GM23338 (cell line): ENCODE results near the gene ZMYND19. TPM values are rescaled to one million over a fixed set of nuclear protein-coding genes. Genes with fewer than 3 reads are reported as not detected.

Experiments used
- ATAC-seq: fragments of 200-7000 bp; cut with Tn5 transposase; 3 replicates; pipeline ENCODE4 v1.9.1; 2020
- DNase-seq: peaks from one replicate; pipeline ENCODE4 v3.0.0-alpha.2; 2015; ENCODE audit warnings: low spot score
- H2AFZ ChIP-seq: fragments of 200-600 bp; sonication (generic); 2 replicates; pipeline ENCODE4 v1.8.0; 2016; ENCODE audit warnings: antibody characterized with exemption, mild to moderate bottlenecking, moderate library complexity
- H3F3A ChIP-seq: fragments of 200-600 bp; sonication (generic); replicated peaks from 2 replicates; pipeline ENCODE4 v1.8.0; 2017; ENCODE audit warnings: antibody characterized with exemption, mixed run types, low read depth
- H3K27ac ChIP-seq: fragments of 200-600 bp; sonication (generic); 2 replicates; pipeline ENCODE4 v1.6.1; 2016; ENCODE audit warnings: low read depth
- H3K27me3 ChIP-seq: fragments of 200-600 bp; sonication (generic); 2 replicates; pipeline ENCODE4 v1.8.0; 2016; ENCODE audit warnings: mild to moderate bottlenecking, mixed run types, moderate library complexity; ENCODE audit not compliant: insufficient read depth
- H3K36me3 ChIP-seq: fragments of 200-600 bp; sonication (generic); 2 replicates; pipeline ENCODE4 v1.8.0; 2016; ENCODE audit warnings: mild to moderate bottlenecking; ENCODE audit not compliant: insufficient read depth
- H3K4me1 ChIP-seq: fragments of 200-600 bp; sonication (generic); 2 replicates; pipeline ENCODE4 v1.8.0; 2016; ENCODE audit warnings: mild to moderate bottlenecking, moderate library complexity; ENCODE audit not compliant: insufficient read depth
- H3K4me2 ChIP-seq: fragments of 200-600 bp; sonication (generic); 2 replicates; pipeline ENCODE4 v1.7.1; 2017; ENCODE audit warnings: mixed run types
- H3K4me3 ChIP-seq: fragments of 200-600 bp; sonication (generic); 2 replicates; pipeline ENCODE4 v1.6.1; 2016; ENCODE audit warnings: mixed run types
- H3K79me2 ChIP-seq: fragments of 200-600 bp; sonication (generic); replicated peaks from 2 replicates; pipeline ENCODE4 v1.8.0; 2017; ENCODE audit warnings: mild to moderate bottlenecking; ENCODE audit not compliant: insufficient read depth
- H3K9me2 ChIP-seq: fragments of 200-600 bp; sonication (generic); 2 replicates; pipeline ENCODE4 v1.8.0; 2017; ENCODE audit not compliant: insufficient read depth
- H4K20me1 ChIP-seq: fragments of 200-600 bp; sonication (generic); replicated peaks from 2 replicates; pipeline ENCODE4 v1.8.0; 2017; ENCODE audit warnings: mild to moderate bottlenecking; ENCODE audit not compliant: insufficient read depth
- H3K27ac Mint-ChIP-seq: 2 replicates; pipeline ENCODE4 v1.8.0; 2020; ENCODE audit warnings: inconsistent platforms, mild to moderate bottlenecking, moderate library complexity, mixed read lengths
- H3K27me3 Mint-ChIP-seq: 3 replicates; pipeline ENCODE4 v1.8.0; 2022; ENCODE audit warnings: low read depth, mild to moderate bottlenecking, moderate library complexity, mixed read lengths, inconsistent platforms; ENCODE audit not compliant: insufficient read depth, poor library complexity
- H3K36me3 Mint-ChIP-seq: 3 replicates; pipeline ENCODE4 v1.8.0; 2021; ENCODE audit warnings: low read depth, mild to moderate bottlenecking, inconsistent platforms, moderate library complexity, mixed read lengths
- H3K4me1 Mint-ChIP-seq: 3 replicates; pipeline ENCODE4 v1.8.0; 2020; ENCODE audit warnings: mild to moderate bottlenecking, inconsistent platforms, mixed read lengths
- H3K4me3 Mint-ChIP-seq: 3 replicates; pipeline ENCODE4 v1.8.0; 2021; ENCODE audit warnings: moderate library complexity, mild to moderate bottlenecking, inconsistent platforms, mixed read lengths
- H3K9me3 Mint-ChIP-seq: 3 replicates; pipeline ENCODE4 v1.8.0; 2020; ENCODE audit warnings: moderate library complexity, mild to moderate bottlenecking, inconsistent platforms, mixed read lengths
- CTCF ChIP-seq, 2 experiments: fragments of 200-600 bp in 1 of 2; sonication (generic) in 1 of 2; conservative IDR thresholded peaks; 2 replicates each; pipeline versions ENCODE4 v1.5.1 to v1.6.1; 2016 to 2017; ENCODE audit warnings: antibody characterized with exemption in 2 of 2, low read depth in 2 of 2, mild to moderate bottlenecking in 2 of 2, moderate library complexity in 1 of 2
- EZH2 ChIP-seq: fragments of 200-600 bp; sonication (generic); IDR thresholded peaks from one replicate; pipeline ENCODE4 v1.8.0; 2017; ENCODE audit warnings: antibody characterized with exemption, mild to moderate bottlenecking, low read depth; ENCODE audit not compliant: unreplicated experiment
- EZH2phosphoT487 ChIP-seq: fragments of 200-600 bp; sonication (generic); IDR thresholded peaks from one replicate; pipeline ENCODE4 v1.8.1; 2018; ENCODE audit warnings: antibody characterized with exemption; ENCODE audit not compliant: unreplicated experiment
- JUNB ChIP-seq: IDR thresholded peaks from one replicate; pipeline ENCODE4 v1.6.1; 2016; ENCODE audit warnings: antibody characterized with exemption; ENCODE audit not compliant: unreplicated experiment
- NANOG ChIP-seq: IDR thresholded peaks from 2 replicates; pipeline ENCODE4 v1.6.1; 2016; ENCODE audit warnings: antibody characterized with exemption, borderline replicate concordance
- POLR2AphosphoS5 ChIP-seq: IDR thresholded peaks from 2 replicates; pipeline ENCODE4 v1.6.1; 2016; ENCODE audit warnings: antibody characterized with exemption, low read depth
- STAT1 ChIP-seq: IDR thresholded peaks from one replicate; pipeline ENCODE4 v1.6.1; 2016; ENCODE audit warnings: antibody characterized with exemption; ENCODE audit not compliant: unreplicated experiment
- ZNF114 ChIP-seq: fragments of 250-450 bp; sonication (Bioruptor Pico); IDR thresholded peaks from 2 replicates; pipeline ENCODE4 v1.5.0; 2020; ENCODE audit warnings: mild to moderate bottlenecking, moderate library complexity
- ZNF331 ChIP-seq: fragments of 250-450 bp; sonication (Bioruptor Pico); IDR thresholded peaks from 2 replicates; pipeline ENCODE4 v1.5.0; 2020; ENCODE audit warnings: low read depth, mild to moderate bottlenecking, moderate library complexity
- ZNF462 ChIP-seq: fragments of 250-450 bp; sonication (Bioruptor Pico); IDR thresholded peaks from 2 replicates; pipeline ENCODE4 v1.5.0; 2020; ENCODE audit warnings: mild to moderate bottlenecking, moderate library complexity
- polyA plus RNA-seq: library from polyadenylated mRNA; unstranded; fragments of >200 nt; fragmentation: Nextera tagmentation; extraction: Ambion mirVana; gene quantifications from 2 replicates; pipeline ENCODE4 v1.2.1, GENCODE V29; 2016
- total RNA-seq: library from RNA; depleted of rRNA; stranded (reverse); fragments of >200 nt; shearing (Covaris generic); gene quantifications from 2 replicates; pipeline ENCODE4 v1.2.3, GENCODE V29; 2014
- TF ChIP-seq, protein P1 (sequence below): IDR thresholded peaks from 2 replicates; pipeline ENCODE4 v1.6.1; 2016; ENCODE audit warnings: antibody characterized with exemption
- TF ChIP-seq, protein P2 (sequence below): IDR thresholded peaks from one replicate; pipeline ENCODE4 v1.6.1; 2018; ENCODE audit warnings: antibody characterized with exemption; ENCODE audit not compliant: unreplicated experiment

ZMYND19 gene
- total and polyA plus RNA-seq, 2 experiments from 2014 or later: 25.8 to 58.5 TPM

DNA sequence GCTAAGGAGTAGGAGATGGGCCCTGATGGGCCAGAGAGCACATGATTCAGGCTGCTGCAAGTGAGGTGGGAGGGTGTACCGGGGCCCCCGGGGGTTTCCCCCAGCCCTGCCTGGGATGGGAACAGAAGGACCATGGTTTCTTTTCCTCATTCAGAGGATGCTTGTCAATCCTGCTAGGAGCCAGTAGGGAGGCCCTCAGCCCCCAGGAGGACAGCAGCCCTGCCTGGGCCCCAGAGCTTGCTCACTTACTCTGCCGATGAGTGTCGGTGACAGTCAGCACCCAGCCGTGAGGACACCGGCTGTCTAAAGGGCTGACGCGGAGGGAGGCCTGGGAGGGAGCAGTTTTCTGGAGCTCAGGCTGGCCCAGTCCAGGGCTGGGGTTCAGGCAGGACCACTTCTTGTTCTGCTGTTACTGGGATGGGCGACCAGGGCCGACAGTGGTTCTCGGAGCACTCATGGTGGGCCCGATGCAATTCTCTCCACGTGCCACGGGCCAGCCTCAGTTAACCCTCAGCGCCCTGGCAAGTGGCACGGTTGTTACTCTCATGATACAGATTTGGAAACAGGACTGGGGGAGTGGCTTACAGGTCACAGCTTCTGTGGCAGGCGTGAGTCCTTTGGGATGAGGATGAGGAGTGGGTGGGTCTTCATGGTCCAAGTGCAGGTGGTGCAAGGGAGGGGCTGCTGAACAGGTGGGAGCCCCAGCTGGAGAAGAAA is 17.0 kb upstream of the ZMYND19 start:
- no peak for DNase-seq
- TF ChIP-seq, protein P1, sequence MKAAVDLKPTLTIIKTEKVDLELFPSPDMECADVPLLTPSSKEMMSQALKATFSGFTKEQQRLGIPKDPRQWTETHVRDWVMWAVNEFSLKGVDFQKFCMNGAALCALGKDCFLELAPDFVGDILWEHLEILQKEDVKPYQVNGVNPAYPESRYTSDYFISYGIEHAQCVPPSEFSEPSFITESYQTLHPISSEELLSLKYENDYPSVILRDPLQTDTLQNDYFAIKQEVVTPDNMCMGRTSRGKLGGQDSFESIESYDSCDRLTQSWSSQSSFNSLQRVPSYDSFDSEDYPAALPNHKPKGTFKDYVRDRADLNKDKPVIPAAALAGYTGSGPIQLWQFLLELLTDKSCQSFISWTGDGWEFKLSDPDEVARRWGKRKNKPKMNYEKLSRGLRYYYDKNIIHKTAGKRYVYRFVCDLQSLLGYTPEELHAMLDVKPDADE: no peak
- TF ChIP-seq EZH2phosphoT487: no peak
- TF ChIP-seq JUNB: no peak
- no peak for TF ChIP-seq NANOG
- TF ChIP-seq CTCF (conservative IDR thresholded peaks at IDR 0.05; ENCODE audit: low read depth in 2 of 2): no peak
- no peak for TF ChIP-seq ZNF331 (CRISPR knock-in tag)
- no peak for TF ChIP-seq ZNF462 (CRISPR knock-in tag)
- no peak for TF ChIP-seq POLR2AphosphoS5
- TF ChIP-seq STAT1: no peak
- no peak for TF ChIP-seq EZH2
- TF ChIP-seq, protein P2, sequence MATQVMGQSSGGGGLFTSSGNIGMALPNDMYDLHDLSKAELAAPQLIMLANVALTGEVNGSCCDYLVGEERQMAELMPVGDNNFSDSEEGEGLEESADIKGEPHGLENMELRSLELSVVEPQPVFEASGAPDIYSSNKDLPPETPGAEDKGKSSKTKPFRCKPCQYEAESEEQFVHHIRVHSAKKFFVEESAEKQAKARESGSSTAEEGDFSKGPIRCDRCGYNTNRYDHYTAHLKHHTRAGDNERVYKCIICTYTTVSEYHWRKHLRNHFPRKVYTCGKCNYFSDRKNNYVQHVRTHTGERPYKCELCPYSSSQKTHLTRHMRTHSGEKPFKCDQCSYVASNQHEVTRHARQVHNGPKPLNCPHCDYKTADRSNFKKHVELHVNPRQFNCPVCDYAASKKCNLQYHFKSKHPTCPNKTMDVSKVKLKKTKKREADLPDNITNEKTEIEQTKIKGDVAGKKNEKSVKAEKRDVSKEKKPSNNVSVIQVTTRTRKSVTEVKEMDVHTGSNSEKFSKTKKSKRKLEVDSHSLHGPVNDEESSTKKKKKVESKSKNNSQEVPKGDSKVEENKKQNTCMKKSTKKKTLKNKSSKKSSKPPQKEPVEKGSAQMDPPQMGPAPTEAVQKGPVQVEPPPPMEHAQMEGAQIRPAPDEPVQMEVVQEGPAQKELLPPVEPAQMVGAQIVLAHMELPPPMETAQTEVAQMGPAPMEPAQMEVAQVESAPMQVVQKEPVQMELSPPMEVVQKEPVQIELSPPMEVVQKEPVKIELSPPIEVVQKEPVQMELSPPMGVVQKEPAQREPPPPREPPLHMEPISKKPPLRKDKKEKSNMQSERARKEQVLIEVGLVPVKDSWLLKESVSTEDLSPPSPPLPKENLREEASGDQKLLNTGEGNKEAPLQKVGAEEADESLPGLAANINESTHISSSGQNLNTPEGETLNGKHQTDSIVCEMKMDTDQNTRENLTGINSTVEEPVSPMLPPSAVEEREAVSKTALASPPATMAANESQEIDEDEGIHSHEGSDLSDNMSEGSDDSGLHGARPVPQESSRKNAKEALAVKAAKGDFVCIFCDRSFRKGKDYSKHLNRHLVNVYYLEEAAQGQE: no peak
- TF ChIP-seq ZNF114 (CRISPR knock-in tag): no peak
- ATAC-seq: no peak
- Mint-ChIP-seq H3K4me1 (peaks cover 27% of the 10 kb centered on the region), H3K27ac (no peak overlapping the region), H3K9me3 (no peaks in the 10 kb centered on the region), H3K27me3 (peaks cover 26% of the 10 kb centered on the region), H3K36me3 (no peaks in the 10 kb centered on the region; the same call in 2 of the 3 replicates), H3K4me3 (peak overlapping the region; percentile 74)
- H3K9me2 ChIP-seq: no peaks in the 10 kb centered on the region
- H3K79me2 ChIP-seq: peaks cover 7% of the 10 kb centered on the region; the same call in 1 of the 2 replicates
- H2AFZ ChIP-seq: no peak overlapping the region
- no peaks in the 10 kb centered on the region for H3K36me3 ChIP-seq
- H3K4me2 ChIP-seq: peak overlapping the region; percentile 84; the same call in 1 of the 2 replicates
- H4K20me1 ChIP-seq: peaks cover 5% of the 10 kb centered on the region; the same call in 1 of the 2 replicates
- H3K4me1 ChIP-seq: peaks cover 6% of the 10 kb centered on the region; the same call in 1 of the 2 replicates
- H3K27ac ChIP-seq: no peak overlapping the region
- peak overlapping the region; percentile 69; the same call in 1 of the 2 replicates for H3K4me3 ChIP-seq
- H3K27me3 ChIP-seq: peaks cover 6% of the 10 kb centered on the region
- H3F3A ChIP-seq: 0 out of 2 replicates have a peak, but pooled peaks cover 11% of the 10 kb centered on the region
